ENCODE data around the gene CXCL14. TPM values are rescaled to one million over a fixed set of nuclear protein-coding genes. Genes with fewer than 3 reads are reported as not detected.

Gene CXCL14
- total RNA-seq, 1 experiment from 2014 or later, result 1.7 TPM

DNA sequence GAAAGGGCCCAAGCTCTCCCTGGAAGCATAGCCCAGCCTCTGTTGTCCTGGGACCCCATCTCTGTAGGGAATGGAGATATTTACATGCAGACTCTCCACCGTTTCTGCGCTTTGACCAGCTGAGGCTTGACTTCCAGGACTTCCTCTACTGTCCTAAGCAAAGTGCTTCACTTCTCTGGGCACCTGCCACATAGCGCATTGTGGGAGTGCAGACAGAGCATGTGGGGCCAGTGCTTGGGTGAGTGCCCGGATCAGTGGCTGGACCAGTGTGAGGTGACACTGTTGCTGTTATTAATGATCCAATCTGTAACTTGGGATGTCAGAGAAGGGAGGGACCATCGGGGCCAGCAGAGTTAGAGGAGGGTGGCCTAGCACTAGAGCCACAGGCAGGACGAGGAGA is 10.5 kb downstream of the CXCL14 start:
- DNase-seq (ENCODE audit: low spot score), result no peak

DNA sequence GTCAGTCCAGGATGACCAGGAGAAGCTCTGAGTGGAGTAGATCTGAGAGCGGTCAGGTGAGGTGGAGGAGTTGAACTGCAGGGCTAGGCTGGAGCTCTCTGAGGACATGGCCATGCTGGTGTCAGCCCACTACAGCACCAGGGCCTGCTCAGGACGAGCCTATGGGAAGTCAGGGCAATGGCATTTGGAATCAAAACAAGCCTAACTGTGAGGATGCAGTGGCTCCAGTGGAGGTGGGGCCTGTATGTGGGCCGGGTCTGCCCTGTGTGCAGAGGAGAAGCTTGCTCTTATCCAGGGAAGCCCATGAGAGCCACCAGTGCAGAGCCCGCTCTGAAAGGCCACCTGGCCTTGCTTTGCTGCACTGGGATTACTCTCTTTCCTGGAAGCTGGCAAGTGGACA is 11.1 kb downstream of the CXCL14 start:
- DNase-seq (ENCODE audit: low spot score), result no peak

DNA sequence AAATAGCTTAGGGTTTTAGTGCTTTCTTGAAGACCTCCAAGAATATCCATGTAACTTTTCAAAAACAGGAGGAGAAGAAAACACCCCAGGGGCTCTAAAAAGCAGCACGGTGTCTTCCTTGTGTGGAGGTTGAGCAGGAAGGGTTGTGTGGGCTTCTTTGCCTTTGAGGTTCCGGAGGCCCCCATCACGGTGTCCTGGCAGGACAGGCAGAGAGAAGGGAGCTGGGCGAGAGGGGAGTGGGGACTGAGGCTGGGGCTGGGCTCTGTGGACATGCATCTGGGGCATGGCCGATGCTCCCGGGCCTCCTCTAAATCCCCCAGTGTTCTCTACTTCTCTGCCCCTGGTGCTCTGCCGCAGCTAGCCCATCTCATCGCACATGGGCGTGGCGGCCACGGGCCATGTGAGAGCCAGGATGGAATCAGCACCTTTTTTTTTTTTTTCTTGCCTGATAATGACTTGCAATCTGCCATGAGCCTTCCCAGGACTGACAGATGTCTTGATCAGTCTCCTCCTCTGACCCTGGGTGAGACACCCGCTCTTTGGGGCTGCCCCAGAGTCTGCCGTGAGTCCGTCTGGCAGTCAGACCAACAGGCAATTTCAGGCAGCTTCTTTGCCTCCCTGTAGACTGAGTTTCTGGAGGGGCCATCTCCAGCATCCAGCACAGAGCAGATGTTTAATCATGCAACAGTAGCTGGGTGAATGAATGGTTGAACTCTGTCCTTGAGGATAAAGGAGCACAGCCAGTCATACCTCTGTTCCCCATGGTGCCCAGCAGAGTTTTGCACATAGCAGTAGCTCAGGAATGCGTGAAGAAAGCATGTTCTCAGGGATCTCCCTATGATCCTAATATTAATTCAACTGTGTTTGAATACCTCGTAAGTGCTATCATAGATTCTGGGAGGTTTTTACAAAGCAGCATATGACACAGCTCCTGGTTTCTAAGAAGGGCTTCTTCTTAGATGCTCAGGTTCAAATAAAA is 12.1 kb downstream of the CXCL14 start:
- DNase-seq (ENCODE audit: low spot score), result no peak

DNA sequence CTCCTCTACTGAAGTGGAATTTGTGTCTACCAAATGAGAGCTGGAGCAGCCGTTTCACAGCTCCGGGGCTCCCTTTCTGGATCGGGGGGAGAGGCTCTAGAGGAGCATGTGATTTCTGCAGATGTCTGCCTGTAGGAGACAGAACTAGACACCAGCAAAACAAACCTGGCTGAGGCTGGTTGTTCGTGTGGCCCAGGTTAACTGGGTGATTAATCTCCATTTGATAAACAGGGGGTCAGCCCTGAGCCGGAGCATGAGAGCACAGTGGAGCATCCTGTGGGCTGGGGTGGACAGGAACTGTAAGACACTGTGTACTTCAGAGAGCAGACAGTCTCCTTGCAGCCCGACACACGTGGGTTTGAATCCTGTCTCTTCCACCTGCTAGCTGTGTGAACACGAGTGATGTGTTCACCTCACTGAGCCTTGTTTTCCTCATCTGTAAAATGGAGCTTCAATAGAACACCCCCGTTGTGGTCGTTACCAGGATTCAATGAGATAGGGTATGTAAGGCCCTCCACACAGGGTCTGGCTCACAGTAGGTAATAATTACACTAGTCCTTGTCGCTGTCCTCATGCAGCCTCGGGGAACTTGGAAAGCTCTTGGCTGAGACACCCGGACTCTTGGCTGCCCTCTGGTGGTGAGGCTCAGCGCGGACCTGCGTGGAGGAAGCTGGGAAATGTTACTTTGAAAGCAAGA is 12.9 kb downstream of the CXCL14 start:
- DNase-seq (ENCODE audit: low spot score), result peak; percentile 68

DNA sequence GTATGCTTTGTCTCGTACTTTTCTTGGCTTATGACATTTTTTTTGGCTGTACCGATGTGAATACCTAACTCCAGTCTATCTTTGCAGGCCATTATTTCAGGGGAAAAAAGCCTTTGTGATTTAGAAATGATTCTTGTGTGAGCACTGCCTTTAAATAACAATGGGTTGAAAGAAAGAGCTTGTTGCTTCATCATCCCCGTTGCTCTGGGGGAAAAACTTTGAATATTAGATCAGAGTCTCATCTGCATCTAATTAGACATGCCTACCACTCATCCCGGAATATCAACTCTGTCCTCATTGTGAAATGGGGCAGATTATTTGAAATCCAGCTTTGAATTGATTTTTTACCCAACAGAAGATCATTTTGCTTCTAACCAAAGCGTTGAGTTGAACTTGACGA is 13.5 kb downstream of the CXCL14 start:
- no peak for DNase-seq (ENCODE audit: low spot score)

DNA sequence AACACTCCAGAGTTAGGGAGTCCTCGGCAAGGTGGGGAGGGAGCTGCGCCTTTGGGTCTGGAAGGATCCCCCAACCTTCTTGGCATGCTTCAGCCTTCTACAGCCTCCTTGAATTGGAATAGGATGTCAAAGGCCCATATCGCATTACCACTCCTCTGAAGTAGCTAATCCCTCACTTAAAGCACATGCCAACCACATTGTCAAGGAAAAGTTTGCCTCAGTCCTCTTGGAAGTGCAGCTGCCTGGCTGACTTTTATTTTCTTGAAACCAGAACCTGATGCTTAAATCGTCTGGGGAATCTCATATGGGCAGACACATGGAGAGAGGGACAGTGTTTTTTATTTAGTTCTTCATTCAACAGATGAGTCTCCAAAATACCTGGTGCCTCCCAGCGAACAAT is 14.5 kb downstream of the CXCL14 start:
- no peak for DNase-seq (ENCODE audit: low spot score)

DNA sequence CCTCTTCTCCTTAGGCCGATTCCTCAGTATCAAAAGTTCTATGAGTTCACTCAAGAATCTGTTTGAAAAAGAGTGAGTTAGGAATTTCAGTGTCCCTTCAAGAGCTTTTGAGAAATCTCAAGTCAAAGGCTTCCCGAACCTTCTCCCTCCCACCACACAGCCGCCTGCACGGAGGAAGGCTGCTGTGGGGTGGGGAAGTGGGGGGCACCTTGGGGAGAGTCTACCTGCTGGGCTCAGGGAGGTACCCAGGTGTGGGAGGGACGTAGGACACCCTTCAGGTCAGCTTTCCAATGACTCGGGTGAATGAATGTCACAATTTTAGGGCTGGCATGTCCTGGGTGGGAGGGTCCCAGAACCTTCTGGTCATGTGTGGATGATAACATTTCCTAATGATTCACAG is 17.5 kb downstream of the CXCL14 start:
- DNase-seq (ENCODE audit: low spot score), result no peak

DNA sequence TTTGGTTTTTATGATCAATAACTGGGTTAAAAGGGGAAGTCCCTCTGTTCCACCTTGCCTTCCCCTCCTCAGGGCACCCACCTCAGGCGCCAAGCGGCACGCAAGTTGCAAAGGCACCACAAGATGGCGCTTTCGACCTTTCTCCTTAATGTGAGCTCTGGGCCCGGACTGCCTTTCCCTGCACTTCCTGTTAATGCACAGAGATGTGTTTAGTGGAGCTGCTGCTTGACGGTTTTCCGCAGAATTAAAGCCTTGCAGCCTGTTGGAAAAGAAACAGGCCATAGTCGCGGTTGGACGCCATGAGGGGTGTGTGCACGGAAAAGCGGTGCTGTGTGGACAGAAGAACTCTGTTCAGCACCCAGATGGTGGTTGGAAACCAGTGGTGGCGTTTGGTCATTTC is 17.9 kb downstream of the CXCL14 start:
- DNase-seq (ENCODE audit: low spot score), result peak; percentile 86

DNA sequence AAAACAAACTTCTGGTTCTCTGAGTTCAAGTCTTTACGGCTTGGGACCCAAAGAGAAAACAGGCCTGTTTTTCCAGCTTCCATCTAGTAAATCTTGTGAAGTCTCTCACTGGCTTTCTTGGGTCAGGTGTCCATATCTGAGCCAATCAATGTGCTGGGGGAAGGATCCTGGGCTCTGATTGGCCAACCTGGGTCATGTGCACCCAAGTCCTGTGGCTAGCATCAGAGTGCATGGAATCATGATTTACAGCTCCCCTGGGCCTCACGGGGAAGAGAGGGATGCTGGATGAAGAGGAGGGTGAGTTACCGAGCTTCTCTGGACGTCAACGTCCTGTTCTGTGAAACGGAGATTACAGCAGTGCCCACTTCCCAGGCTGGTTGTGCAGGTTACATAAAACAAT is 19.4 kb downstream of the CXCL14 start:
- peak; percentile 54 for DNase-seq (ENCODE audit: low spot score)

DNA sequence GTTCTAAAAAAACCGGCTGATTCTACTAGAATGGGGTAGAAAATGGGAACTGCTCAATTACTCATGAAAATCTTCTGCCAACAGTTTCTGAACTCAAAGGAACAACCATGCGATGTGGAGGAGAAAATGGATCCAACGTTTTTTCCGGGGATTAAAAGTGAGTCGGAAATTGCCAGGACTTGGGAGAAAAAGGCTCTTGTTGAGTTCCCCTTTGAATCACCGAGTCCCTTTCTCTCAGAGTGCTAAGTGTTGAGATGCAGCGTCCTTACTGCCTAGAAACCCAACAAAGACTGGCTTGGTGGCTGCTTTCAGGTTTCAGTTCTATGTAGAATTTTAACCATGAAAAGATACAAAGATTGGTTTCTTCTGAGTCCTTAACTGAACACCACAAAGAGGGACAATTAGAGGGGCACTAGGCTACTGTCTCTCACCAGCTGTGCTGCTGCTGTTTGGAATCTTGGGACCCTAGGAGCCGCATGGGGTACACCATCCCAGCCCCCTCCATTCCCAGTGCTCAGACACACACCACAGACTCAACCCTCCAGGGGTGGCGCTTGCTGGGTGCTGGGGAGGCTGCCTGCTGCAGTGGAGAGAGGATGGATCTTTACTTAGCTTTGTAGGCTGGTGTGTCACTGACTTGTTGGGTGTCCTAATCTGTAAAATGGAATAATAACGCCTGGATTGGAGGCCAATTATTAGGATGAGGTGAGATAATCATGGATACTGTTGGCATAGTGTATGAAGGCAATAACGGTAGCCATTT is 21.5 kb downstream of the CXCL14 start:
- DNase-seq (ENCODE audit: low spot score), result no peak

DNA sequence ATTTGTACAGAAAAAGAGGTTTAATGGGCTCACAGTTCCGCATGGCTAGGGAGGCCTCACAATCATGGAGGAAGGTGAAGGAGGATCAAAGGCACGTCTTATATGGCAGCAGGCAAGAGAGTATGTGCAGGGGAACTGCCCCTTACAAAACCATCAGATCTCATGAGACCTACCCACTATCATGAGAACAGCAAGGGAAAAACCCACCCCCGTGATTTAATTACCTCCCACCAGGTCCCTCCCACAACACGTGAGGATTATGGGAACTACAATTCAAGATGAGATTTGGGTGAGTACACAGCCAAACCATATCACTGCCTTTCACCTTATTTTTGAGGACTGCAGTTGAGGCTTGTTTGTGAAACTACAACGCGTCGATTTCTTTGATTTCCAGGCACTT is 22.2 kb downstream of the CXCL14 start:
- DNase-seq (ENCODE audit: low spot score), result no peak

DNA sequence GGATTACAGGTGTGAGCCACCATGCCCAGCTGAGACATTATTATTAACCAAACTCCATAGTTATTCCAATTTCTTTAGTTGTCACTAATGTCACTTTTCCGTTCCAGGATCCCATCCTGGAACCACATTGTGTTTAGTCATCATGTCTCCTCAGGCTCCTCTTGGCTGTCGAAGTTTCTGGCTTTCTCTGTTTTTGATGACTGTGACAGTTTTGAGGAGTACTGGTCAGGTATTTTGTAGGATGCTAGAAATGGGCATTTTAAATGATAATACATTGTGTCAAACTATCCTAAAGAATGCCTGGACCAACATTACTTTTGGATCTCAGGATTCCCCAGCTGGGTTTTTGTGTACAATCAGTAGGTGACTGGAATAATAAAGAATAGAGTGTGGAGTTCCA is 23.3 kb downstream of the CXCL14 start:
- no peak for DNase-seq (ENCODE audit: low spot score)

DNA sequence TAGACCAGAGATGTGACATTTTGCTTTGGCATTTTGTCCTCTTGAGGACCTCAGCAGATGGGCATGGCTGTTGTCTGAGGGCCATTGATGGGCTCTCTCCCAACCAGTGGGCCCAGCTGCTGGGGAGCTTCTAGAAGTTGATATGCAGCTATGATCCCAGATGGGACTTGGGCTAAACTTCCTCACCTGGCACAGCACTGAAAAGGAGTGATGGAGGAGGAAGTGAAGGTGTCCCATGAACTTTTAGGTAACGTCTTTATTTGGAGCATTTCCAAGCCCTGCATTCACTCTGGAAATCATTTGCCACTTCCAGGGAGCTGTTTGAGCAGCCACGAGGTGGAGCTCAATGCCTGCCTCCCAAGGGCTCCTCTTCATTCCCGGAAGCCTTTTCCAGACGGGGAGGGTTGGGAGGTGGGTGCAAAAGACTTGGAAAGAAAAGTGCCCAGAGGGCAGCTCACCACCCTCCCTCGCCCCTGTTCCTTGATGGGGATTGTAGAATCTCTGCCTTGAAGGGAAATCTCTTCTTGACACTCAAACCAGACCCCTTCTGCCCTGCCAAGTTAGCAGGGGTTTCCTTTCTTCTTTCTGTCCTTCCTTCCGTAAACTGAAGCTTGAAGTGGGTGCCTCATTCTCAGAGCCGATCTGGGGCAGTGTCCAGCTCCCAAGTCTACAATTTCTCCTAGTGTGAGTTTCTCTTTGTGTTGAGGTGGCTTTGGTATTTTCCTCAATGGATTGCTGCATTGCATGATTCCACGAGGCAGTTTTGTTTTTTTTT is 24.9 kb downstream of the CXCL14 start:
- peak; percentile 77 for DNase-seq (ENCODE audit: low spot score)

DNA sequence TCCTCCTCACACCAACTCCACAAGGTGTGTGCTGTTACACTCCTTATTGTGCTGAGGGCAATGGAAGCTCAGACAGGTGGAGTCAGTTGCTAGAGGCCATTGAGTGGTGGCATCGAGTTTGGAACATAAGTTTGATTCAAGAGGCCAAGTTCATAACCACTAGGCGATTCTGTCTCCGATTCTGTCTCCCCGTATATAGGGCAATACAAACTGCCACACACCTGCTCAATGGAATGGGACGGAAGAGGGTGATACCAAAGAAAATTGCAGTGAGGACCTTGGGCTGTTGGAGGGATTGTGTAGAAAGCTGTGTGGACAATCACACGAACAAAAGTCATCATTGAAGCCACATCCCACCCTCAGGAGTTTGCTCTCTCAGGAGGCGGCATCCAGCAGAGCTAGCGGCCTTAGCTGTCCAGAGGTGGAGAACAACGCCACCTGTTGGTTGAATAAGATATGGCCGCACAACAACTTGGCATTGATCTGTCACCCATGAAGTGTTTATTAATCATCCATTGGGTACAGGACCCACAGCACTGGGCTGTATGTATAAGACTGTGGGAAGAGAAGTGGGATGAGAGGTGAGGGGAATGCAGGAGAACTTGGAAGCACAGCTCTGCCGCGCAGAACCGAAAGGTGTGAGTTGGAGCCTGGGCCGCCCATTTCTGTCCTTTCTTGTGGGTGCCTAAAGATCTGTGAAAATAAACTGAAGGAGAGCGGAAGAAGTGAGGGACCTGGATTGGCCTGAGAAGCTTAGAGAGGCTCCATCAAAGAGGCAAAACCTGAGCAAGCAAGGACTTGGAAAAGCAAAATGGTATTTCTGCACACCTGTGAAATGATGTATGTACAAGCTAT is 27.0 kb downstream of the CXCL14 start:
- peak; percentile 68 for DNase-seq (ENCODE audit: low spot score)

DNA sequence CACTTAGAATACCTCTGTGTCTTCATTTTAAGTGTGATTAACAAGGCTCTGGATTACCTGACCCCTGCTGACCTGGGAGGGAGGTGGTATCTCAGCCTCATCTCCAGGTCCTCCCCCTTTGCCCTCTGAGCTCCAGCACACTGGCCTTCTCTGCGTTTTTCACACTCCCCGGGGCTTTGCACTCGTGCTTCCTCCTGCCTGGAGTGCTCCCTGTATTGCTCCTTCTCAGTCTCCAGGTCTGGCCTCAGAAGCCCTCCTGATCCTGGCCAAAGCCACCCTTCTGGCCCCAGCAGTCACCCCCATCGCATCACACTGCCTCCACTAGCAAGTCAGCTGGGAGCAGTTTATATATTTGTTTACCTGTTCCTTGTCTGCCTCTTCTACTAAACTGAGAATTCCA is 29.4 kb downstream of the CXCL14 start:
- no peak for DNase-seq (ENCODE audit: low spot score)

DNA sequence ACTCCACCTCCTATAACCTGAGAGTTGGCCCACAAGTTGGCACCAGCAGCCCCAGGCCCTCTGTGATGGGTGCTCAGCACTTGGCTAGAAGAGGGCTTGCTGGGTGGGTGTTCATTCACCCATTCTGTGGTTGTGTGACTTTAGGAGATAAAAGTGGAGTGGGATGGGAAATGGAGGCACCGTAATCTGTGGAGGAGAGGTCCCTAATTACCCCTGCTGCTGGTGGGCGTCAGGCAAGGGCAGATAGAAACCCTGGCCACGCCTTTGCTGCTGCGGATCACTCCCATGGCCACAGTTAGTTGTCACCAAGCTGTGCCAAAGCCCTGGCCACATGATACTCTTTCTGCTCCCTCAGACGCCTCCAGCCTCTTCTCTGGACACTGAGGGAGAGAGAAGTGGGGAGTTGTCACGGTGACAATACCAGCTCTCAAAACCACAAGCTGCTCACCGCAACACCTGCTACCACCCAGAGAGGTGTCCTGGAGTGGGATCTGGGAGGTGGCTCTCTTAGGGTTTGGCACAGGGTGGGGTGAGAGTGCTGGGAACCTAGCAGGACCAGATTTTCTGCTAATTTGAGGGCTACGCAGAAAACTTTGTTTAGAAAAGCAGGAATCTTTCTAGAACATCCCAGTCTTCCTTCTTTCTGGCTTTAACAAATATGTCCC is 31.1 kb downstream of the CXCL14 start:
- no peak for DNase-seq (ENCODE audit: low spot score)

DNA sequence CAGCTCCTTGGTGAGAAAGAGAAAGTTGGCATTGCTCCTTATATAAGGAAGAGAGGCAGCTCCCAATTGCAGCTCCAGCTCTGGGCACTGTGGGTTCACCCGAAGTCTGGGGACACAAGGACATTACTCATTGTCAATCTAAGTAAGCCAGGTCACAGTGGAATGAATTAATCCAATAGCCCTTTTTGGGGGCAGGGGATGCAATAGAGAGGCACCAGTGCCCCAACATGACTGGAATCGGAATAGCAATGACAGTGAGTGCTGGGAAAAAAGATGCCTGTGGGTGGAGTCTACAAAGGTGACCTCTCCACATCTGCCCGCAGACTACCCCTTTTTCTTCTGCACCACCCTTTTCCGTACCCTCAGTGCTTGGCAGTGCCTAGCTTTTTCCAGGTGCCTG is 31.9 kb downstream of the CXCL14 start:
- no peak for DNase-seq (ENCODE audit: low spot score)

DNA sequence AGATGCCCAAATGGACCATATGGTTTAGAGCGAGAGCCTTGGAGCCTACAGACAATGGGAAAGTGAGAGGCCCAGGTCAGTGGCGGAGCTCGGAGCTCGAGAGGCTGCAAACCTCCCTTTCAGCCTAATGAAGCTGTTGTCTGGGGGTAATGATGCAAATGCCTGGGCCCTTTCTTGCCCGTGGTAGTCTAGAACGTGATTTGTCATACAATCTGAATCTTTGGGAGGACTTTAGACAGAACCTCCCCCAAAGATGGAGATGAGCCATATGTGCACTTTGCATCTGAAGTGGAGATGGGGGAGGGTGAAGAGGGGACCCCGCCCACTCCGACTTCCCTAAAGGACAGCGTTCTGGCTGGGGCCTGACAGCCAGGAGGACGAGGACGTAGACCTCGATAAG is 32.7 kb downstream of the CXCL14 start:
- DNase-seq (ENCODE audit: low spot score), result no peak

DNA sequence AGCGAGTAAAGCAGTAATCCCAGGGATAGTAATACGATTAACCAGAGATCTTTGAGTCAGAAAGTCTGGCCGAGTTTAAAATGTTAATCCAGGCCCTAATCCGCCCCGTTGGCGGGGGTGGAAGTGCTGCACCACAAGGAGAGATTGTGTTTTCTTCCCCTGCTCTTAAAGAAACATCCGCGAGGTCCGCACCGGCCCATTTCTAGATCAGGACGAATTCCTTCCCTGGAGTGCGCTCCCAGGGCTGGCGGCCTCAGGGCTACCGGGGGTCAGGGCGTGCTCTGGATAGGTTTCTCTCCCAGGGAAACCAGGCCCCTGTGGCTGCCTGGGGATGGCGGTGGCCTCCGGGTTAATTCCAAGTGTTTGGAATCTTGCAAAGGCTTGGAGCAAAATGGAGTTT is 33.7 kb downstream of the CXCL14 start:
- DNase-seq (ENCODE audit: low spot score), result no peak
